ENCODE results near the gene HTATIP2. TPM values are rescaled to one million over a fixed set of nuclear protein-coding genes. Genes with fewer than 3 reads are reported as not detected.

Gene HTATIP2
- total and polyA plus RNA-seq, 2 of the 4 experiments (the other 2 are of a cell fraction) = 7.2 to 11.6 TPM

DNA sequence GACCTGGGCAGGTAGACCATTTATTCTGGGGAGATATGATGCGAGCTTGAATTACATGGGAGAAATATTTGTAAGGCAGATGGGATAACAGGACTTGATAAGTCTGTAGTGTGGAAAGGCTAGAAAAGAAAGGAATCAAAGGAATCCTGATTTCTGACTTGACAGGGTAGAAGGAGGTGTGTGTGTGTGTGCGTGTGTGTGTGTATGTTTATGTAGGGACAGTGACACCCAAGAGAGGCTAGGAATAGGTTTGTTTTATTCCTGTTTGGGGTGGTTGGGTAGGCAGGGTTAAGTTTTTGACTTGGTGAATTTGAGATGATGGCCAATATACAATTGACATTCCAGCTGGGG, 390 bp upstream of the HTATIP2 start:
- Histone ChIP-seq H2AFZ (replicated peaks; ENCODE audit: low read length, poor library complexity) (peak overlapping the region; percentile 95), H3K79me1 (ENCODE audit: low read depth in 1 of 2, low read length in 2 of 2) (peaks cover 13 to 20% of the 10 kb centered on the region in 2 experiments; a peak in 3 of 4 replicates), H3K9me3 (ENCODE audit: control insufficient read depth, insufficient read depth, low read length) (no peaks in the 10 kb centered on the region), H3K23ac (ENCODE audit: low read depth, low read length) (no peak overlapping the region; the same call in 1 of the 2 replicates), H2BK120ac (ENCODE audit: low read depth, low read length) (peak overlapping the region; percentile 85), H2BK5ac (ENCODE audit: low read depth, low read length, poor library complexity, severe bottlenecking) (no peak overlapping the region), H4K8ac (ENCODE audit: low read depth in 2 of 2, low read length in 2 of 2) (peak overlapping the region; percentile 87 to 94; a peak in 2 of 4 replicates), H3K56ac (ENCODE audit: extremely low read depth, insufficient read depth, low read length) (0 out of 2 replicates have a peak overlapping the region, but pooled peaks have one; percentile 24), H3K36me3 (ENCODE audit: control insufficient read depth, insufficient read depth, low read length) (no peaks in the 10 kb centered on the region), H3K4me1 (ENCODE audit: control insufficient read depth, insufficient read depth, low read length) (peaks cover 11% of the 10 kb centered on the region), H3K27me3 (ENCODE audit: control insufficient read depth, insufficient read depth, low read length) (no peaks in the 10 kb centered on the region), H3K4me2 (ENCODE audit: low read depth, low read length) (peak overlapping the region; percentile 78), H3K27ac (ENCODE audit: insufficient read depth, low read length) (no peak overlapping the region; the same call in 1 of the 2 replicates), H2BK20ac (ENCODE audit: low read depth, low read length) (peak overlapping the region; percentile 20; the same call in 1 of the 2 replicates), H3K14ac (replicated peaks; ENCODE audit: low read depth, low read length) (0 out of 2 replicates have a peak overlapping the region, but pooled peaks have one; percentile 14), H3K4me3 (ENCODE audit: insufficient read depth, low read depth, low read length) (peak overlapping the region; percentile 59), H2AK5ac (ENCODE audit: low read depth, low read length) (no peak overlapping the region; the same call in 1 of the 2 replicates), H4K20me1 (ENCODE audit: insufficient read depth, low read length) (no peaks in the 10 kb centered on the region), H3K18ac (ENCODE audit: low read depth, low read length) (0 out of 2 replicates have a peak overlapping the region, but pooled peaks have one; percentile 3), H3K9ac (ENCODE audit: low read depth, low read length) (no peak overlapping the region), H4K91ac (ENCODE audit: insufficient read depth, low read depth, low read length) (0 out of 2 replicates have a peak overlapping the region, but pooled peaks have one; percentile 8), H2BK15ac (ENCODE audit: low read depth, low read length) (no peak overlapping the region), H4K5ac (ENCODE audit: low read depth, low read length) (peak overlapping the region; percentile 81), H2AK9ac (replicated peaks; ENCODE audit: low read depth, low read length, poor library complexity) (peak overlapping the region; percentile 10), H3K9me1 (ENCODE audit: insufficient read depth, low read length) (no peaks in the 10 kb centered on the region; the same call in 1 of the 2 replicates), H3K4ac (ENCODE audit: low read depth, low read length) (peak overlapping the region; percentile 91; the same call in 1 of the 2 replicates)
- no TSS peak for BruUV-seq (replicated peaks)
- dilution Hi-C loops (cut with HindIII; ENCODE audit: low sequenced_read_pairs, unreplicated experiment) (no loop called here), intact Hi-C loops (cut with micrococcal nuclease) (no loop called here), in situ Hi-C loops (cut with MboI; ENCODE audit: low sequenced_read_pairs) (loop anchor here (25.0 kb wide), 1 partner anchor 426 kb away; no protein-coding TSS in a partner anchor)
- no peak for ATAC-seq (ENCODE audit: low read depth)
- ChIA-PET CTCF (interaction anchor here (3.1 kb wide), 1 partner anchor 10 kb away, joined by 10 read pairs; no protein-coding TSS in a partner anchor), POLR2A (ENCODE audit: unreplicated experiment) (no interaction called here)
- TF ChIP-seq, protein P1, sequence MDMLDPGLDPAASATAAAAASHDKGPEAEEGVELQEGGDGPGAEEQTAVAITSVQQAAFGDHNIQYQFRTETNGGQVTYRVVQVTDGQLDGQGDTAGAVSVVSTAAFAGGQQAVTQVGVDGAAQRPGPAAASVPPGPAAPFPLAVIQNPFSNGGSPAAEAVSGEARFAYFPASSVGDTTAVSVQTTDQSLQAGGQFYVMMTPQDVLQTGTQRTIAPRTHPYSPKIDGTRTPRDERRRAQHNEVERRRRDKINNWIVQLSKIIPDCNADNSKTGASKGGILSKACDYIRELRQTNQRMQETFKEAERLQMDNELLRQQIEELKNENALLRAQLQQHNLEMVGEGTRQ (IDR thresholded peaks at IDR 0.05; ENCODE audit: low read depth, low read length) = no peak
- TF ChIP-seq CEBPB (IDR thresholded peaks at IDR 0.05; ENCODE audit: low read depth, low read length) = no peak
- TF ChIP-seq CHD1 (IDR thresholded peaks at IDR 0.05; ENCODE audit: low read depth, low read length) = no peak
- TF ChIP-seq MXI1 (IDR thresholded peaks at IDR 0.05; ENCODE audit: borderline replicate concordance, low read depth, low read length) = no peak
- no peak for TF ChIP-seq POLR2A (IDR thresholded peaks at IDR 0.05; ENCODE audit: low read depth, low read length)
- TF ChIP-seq FOS (IDR thresholded peaks at IDR 0.05; ENCODE audit: low read depth, low read length) = no peak
- no peak for TF ChIP-seq MAFK (IDR thresholded peaks at IDR 0.05; ENCODE audit: low read depth, low read length)
- TF ChIP-seq SMC3 (IDR thresholded peaks at IDR 0.05; ENCODE audit: low read depth, low read length) = no peak
- TF ChIP-seq RFX5 (IDR thresholded peaks at IDR 0.05; ENCODE audit: low read depth, low read length) = no peak
- TF ChIP-seq, protein P2, sequence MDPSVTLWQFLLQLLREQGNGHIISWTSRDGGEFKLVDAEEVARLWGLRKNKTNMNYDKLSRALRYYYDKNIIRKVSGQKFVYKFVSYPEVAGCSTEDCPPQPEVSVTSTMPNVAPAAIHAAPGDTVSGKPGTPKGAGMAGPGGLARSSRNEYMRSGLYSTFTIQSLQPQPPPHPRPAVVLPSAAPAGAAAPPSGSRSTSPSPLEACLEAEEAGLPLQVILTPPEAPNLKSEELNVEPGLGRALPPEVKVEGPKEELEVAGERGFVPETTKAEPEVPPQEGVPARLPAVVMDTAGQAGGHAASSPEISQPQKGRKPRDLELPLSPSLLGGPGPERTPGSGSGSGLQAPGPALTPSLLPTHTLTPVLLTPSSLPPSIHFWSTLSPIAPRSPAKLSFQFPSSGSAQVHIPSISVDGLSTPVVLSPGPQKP (IDR thresholded peaks at IDR 0.05; ENCODE audit: borderline replicate concordance, low read depth, low read length) = no peak
- TF ChIP-seq RAD21 (IDR thresholded peaks at IDR 0.05; ENCODE audit: low read length) = no peak
- TF ChIP-seq MAZ (IDR thresholded peaks at IDR 0.05; ENCODE audit: borderline replicate concordance, low read depth, low read length) = no peak
- TF ChIP-seq NFE2L2 (IDR thresholded peaks at IDR 0.05; ENCODE audit: low read depth, low read length) = no peak
- TF ChIP-seq, protein P3, sequence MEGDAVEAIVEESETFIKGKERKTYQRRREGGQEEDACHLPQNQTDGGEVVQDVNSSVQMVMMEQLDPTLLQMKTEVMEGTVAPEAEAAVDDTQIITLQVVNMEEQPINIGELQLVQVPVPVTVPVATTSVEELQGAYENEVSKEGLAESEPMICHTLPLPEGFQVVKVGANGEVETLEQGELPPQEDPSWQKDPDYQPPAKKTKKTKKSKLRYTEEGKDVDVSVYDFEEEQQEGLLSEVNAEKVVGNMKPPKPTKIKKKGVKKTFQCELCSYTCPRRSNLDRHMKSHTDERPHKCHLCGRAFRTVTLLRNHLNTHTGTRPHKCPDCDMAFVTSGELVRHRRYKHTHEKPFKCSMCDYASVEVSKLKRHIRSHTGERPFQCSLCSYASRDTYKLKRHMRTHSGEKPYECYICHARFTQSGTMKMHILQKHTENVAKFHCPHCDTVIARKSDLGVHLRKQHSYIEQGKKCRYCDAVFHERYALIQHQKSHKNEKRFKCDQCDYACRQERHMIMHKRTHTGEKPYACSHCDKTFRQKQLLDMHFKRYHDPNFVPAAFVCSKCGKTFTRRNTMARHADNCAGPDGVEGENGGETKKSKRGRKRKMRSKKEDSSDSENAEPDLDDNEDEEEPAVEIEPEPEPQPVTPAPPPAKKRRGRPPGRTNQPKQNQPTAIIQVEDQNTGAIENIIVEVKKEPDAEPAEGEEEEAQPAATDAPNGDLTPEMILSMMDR (conservative IDR thresholded peaks at IDR 0.05; ENCODE audit: low read depth, low read length) = no peak
- no peak for TF ChIP-seq RCOR1 (IDR thresholded peaks at IDR 0.05; ENCODE audit: insufficient replicate concordance, low read length)
- TF ChIP-seq BHLHE40 (IDR thresholded peaks at IDR 0.05; ENCODE audit: low read depth, low read length) = no peak
- DNase-seq = no peak
- WGBS, 2 experiments (ENCODE audit: extremely low coverage in 2 of 2, insufficient read length in 1 of 2) = no CpG with 5 or more reads among the region's 2 CpGs

Data from IMR-90 (cell line).